ENCODE results near the gene PMPCA.

DNA sequence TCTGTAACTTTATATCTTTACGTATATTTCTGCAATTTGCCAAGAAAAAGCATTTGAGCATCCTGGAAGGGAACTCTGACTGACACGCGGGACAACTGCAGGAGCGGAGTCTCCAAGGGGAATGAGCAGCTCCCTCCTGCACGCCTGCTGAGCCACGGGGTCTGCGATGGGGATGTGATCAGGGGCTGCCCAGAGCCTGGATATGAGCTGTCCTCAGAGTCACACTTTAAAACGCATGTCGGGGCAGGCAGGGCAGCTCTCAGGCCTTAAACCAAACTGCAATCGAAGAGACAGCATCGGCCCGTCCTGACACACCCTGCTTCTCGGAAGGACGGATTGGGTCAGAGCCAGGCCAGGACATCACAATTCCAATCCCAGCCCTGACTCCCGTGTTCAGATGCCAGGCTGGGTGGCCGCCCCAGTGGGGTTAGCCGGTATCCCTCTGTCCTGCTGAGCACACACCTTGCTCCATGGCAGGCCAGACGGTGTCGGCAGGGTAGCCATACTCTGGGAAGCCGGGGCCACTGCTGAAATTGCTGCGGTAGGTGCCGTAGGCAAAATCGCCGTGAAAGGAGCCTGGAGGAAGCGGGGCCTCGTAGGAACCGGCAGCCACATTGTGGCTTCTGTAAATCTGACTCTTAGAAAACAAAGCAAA is 55.2 kb downstream of the PMPCA start:
- TF ChIP-seq, protein P1, sequence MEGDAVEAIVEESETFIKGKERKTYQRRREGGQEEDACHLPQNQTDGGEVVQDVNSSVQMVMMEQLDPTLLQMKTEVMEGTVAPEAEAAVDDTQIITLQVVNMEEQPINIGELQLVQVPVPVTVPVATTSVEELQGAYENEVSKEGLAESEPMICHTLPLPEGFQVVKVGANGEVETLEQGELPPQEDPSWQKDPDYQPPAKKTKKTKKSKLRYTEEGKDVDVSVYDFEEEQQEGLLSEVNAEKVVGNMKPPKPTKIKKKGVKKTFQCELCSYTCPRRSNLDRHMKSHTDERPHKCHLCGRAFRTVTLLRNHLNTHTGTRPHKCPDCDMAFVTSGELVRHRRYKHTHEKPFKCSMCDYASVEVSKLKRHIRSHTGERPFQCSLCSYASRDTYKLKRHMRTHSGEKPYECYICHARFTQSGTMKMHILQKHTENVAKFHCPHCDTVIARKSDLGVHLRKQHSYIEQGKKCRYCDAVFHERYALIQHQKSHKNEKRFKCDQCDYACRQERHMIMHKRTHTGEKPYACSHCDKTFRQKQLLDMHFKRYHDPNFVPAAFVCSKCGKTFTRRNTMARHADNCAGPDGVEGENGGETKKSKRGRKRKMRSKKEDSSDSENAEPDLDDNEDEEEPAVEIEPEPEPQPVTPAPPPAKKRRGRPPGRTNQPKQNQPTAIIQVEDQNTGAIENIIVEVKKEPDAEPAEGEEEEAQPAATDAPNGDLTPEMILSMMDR (conservative IDR thresholded peaks at IDR 0.05 in 1 of 2, IDR thresholded peaks at IDR 0.05 in 1 of 2; ENCODE audit: low read depth in 1 of 2, low read length in 2 of 2) = no peak
- TF ChIP-seq EZH2 (IDR thresholded peaks at IDR 0.05; ENCODE audit: low read length, missing control alignments) = no peak
